Hematopoietic multipotent progenitor cell treated with erythropoietin and hydrocortisone succinate and interleukin-3 and kit ligand, for 6 days (in vitro differentiated cells): ENCODE data around the gene PDGFB.

Source experiments
- DNase-seq: peaks from one replicate; pipeline ENCODE4 v3.0.0-alpha.2; 2015

Gene PDGFB

DNA sequence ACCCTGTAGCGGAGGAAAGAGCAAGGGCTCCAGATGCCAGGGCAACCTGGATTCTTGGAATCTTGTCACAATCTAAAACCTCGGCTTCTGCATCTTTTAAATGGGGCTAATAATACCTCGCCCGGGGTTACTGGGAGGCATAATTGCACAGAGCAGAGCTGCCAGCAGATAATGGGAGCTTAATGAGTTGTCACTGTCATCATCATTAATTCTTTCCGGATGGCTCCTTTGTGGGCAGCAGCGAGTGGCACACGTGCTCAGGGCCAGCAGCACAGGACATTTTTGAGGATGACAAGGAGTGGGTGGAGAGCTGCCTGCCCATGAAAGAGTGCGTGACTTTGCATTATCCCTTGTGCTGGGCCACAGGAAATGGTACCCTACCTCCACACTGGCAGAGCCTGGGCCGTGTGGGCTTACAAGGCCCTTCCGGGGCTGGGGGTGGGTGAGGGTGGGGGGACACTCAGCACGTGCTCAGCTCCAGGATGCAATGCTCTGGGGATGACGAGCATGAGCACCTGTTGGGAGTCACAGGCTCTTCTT is 5.7 kb downstream of the PDGFB start:
- no peak for DNase-seq

DNA sequence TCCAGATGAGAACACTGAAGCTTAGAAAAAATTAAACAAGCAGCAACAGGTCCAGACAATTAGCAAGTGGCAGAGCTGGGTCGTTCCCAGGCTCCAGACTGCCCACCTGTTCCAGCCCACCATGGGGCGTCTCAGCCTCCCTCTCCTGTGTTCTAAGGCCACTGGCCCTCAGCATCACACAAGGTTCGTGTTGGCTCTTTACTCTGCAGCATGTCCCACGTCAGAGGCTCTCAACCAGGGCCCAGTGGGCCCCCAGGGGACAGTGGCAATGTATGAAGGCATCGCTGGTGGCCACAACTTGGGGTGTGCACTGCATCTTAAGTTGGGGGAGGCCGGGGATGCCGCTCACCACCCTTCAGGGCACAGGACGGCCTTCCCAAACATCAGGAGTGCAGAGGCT is 6.2 kb downstream of the PDGFB start:
- no peak for DNase-seq

DNA sequence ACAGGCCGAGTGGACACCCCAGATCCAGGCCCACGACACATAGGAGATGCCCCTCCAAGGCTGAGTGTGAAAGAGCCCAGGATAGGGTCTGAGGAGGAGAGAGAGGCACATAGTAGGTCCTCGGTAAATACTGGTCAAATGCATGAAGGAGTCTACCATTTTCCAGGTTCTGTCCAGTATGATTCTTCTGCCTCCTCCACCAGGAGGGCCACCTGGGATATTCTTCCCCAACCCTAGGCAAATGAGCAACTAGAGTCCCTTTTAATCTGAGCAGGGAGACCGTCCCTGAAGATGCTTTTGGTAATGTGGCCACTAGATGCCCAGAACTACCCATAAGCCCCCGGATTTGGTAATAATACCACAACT is 6.7 kb downstream of the PDGFB start:
- no peak for DNase-seq

DNA sequence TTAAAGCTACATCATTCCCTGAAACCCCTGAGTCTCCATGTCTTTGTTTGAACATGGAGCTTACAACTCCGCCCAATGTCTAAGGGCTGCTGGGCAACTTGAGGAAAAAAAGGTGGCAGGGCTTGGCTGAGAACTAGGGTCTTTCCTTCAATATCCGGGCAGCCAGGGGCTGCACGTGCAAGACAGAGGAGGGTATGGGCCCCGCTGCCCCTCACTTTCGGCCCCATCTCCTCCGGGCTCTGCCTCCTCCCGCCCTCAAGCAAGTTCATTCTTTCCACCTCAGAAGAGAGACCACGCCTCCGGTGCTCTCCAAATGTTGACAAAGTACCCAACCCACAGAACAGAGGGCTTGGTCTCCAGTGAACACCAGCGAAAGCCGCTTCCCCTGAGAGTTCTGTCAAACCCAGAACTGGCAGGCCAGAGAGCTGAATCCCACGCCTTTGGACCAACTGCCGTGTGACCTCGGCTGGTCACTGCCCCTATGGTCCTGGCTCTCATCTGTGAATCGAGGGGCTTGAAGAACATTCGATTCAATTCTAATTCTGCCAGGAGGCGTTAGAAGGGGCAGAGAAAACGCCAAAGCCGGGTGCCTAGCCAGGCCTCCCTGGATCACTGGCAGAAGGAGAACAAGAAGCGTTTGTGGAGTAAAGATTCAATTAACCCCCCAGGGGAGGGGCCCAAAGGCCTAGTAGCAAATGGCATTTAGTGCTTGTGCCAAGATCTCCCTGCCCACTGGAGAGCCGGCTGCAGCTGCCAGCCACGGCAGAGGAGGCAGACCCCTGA is 7.3 kb downstream of the PDGFB start:
- no peak for DNase-seq

DNA sequence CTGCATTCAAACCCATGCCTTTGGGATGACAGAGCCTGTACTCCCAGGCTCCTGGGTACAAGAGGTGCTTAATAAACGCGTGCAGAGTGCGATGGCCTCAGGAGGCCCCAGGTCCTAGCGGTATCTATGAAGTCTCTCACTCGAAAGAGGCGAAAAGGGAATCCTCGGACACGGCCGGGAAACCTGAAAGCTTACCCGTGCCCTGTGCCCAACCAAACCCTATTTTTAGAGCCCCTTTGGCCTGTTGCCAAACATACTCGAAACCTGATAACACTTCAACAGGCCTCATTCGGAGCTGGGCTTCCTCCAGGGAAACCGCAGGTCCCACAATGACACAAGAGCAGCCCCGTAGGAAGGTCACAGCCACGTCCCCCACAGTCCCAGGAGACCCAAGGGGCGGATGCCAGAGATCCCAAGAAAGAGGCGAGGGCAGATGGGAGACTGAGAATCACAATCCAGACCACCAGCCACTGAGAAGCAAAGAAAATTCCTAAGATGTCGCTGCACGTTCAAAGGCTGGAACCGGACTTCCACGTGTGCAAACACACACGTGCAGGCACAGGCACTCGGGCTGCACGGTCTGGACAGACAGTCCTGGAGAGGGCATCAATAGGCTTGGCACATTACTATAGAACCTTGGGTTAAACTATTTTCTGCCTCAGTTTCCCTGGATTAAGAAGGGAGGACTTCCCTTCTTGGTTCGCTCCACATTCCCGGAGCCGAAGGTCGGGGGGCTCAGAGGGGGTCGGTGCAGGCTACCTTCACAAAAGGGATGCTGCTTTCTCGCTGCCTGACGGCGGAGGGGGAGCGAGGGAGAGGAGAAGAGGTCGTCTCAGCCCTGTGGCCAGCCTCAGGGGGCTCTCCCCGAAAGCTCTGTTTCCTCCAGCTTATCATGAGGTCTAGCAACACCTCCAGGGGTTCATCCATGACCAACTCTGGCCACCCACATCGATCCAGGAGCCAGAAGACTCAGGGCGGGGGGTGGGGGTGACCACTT is 8.2 kb downstream of the PDGFB start:
- DNase-seq: peak; percentile 95

DNA sequence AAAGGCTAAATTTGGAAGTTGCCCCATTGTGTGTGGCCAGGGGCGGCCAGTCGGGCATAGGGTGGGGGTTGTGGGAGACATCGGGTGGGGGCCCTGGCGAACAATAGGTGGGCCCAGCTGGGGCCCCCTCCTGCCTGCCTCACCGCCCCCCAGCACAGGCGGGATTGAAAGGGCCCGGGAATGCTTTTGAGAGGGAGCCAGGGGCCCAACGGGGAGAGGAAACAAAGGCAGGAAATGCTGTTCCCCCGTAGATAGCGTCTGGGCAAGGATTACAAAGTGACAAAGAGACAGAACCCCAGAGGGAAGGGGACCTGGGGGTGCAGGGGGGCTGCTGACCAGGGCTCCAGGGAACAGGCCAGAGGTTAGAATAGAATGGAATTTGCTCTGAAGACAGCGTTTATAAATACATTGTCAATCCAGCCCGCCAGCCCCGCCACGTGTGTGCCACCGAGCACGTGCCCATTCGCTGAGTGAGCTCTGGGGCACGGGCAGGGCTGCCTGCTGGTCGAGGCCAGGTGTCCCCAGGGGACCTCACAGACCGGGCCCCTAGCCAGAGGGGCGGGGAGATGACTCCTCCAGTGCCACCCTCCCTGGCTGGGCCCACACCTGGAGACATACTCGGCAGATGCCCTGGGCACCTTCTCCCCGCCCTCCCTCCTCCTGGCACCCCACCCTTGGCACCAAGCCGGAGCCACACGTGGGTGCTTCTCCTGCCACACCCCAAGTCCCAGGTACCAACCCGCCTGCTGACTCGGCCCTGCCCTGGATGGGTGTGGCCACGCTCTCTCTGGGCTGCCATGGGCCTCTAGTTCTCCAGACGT is 9.7 kb downstream of the PDGFB start:
- DNase-seq: no peak

DNA sequence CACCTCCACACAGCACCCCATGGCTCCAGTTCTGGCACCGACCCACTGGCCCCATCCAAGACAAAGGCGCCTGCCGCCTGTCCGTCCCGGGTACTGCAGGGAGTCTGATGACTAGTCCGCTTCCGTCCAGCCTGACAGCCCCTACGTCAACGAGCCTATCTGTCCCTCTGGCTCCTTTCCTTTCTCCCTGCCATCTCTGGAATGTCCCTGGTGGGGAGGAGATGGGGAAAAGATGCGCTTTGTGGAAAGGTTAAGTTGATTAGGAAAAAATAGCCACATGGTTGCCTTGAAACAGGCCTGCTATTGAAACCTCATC is 10.4 kb downstream of the PDGFB start:
- DNase-seq: peak; percentile 42

DNA sequence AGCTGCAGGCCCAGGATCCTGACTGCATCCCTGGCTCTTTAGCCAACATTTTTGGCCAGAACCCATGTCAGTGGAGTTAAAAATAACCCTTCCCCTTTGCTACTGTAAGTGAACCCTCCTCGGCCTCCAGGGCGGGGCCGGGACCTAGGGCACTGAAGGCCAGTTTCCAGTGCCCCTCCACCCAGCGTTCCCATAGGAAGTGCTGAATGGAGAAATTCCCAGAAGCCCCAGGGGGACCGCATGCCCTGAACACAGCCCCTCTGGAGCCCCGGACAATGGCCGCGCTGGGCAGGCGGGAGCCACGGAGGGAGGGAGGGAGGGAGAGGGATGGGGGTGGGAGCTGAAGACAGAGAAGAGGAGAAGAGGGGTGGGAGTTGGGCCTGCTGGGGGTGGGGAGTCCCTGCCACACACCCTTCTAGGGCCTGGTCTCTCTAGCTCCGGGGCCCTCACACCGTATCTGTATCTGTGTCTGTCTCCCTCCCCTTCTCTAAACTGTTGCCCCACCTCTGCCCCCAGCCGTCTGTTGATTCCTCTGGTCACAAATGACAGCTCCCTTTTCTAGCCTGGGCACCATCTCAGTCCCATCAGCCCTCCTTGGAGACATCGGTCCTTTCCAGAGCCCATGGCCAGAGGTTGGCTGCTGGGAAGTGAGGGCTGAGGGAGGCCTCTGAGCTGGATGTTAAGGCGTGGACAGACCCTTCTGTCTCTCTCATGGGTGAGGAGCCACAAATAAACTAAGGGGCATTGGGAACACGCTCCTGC is 10.9 kb downstream of the PDGFB start:
- DNase-seq: no peak

DNA sequence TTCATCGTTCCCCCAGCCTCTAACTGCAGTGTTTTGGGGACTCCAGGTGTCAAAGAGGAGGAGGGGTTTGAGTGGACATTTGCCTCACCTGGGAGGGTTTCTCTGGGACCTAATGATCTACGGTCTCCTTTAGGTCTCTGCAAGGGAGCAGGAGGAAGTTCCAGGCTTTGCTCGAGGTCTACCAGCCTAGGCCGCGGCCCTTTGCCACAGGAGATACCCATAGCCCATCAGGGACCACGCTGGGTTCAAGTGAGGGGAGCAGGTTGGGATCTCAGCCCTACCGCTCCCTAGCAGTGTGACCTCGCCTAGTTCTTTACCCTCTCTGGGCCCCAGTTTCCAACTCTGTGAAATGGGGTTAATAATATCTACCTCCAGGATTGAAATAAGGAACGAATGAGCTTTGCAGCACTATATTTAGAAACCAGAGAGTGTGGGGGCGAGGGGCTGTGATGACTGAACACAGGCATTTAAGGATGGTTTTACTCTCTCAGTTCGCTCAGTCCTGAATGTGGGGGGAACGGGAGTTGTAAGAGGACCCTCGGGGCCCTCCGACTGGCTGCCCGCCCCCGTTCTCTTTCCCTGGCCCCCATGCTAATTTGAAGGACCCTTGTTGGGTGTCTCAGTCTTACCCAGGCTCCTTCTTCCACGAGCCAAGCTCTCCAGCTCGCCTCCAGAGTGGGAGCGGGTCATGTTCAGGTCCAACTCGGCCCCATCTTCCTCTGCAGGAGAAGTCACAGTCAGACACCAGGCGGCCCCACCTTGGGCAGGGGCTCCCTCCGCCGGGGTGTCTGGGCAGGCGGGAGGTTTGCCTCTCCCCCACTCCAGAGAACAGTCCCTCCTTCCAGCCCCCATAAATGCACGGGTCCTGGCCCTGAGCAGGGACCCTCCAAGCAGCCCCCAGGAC is 11.7 kb downstream of the PDGFB start:
- DNase-seq: no peak

DNA sequence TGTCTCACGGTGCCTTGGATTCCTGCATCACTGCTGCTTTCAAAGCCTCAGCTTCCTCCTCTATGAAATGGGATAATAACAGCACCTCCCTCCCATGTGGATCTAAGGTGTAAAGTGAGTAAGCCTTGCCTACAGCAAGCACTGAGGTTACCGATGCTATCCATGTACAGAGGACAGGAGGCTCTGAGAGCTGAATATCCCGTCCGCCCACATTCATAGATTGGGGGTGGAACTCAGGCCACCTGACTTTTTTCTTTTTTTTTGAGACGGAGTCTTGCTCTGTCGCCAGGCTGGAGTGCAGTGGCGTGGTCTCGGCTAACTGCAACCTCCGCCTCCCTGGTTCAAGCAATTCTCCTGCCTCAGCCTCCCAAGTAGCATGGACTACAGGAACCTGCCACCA is 12.5 kb downstream of the PDGFB start:
- DNase-seq: no peak

DNA sequence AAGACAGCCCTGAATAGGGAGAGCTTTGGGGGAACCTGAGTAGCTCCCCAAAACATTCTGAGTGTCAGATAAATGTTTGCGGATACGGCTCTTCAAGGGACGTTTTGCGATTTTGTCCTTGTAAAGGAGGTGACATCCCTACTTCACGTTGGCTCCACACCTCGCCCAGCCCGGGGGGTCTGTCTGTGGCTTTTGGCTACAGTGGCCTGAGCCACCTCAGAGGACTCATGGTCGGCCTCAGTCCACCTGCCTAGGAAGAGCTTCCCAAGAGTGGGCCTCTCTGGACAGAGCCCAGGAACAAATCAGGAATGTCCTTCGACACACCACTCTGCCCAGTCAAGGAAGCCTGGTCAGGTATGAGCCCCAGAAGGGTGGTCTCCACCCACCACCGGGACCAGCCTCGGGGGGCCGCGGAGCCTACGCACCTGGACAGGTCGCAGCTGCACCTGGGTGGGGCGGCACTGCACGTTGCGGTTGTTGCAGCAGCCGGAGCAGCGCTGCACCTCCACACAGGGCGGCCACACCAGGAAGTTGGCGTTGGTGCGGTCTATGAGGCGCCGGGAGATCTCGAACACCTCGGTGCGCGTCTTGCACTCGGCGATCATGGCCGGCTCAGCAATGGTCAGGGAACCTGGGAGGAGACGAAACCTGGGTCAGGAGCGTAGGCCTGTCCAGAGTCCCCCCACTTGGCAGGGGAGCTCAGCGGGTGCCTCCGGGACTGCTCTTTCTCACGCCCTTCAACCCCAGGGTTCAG is 13.4 kb downstream of the PDGFB start:
- no peak for DNase-seq

DNA sequence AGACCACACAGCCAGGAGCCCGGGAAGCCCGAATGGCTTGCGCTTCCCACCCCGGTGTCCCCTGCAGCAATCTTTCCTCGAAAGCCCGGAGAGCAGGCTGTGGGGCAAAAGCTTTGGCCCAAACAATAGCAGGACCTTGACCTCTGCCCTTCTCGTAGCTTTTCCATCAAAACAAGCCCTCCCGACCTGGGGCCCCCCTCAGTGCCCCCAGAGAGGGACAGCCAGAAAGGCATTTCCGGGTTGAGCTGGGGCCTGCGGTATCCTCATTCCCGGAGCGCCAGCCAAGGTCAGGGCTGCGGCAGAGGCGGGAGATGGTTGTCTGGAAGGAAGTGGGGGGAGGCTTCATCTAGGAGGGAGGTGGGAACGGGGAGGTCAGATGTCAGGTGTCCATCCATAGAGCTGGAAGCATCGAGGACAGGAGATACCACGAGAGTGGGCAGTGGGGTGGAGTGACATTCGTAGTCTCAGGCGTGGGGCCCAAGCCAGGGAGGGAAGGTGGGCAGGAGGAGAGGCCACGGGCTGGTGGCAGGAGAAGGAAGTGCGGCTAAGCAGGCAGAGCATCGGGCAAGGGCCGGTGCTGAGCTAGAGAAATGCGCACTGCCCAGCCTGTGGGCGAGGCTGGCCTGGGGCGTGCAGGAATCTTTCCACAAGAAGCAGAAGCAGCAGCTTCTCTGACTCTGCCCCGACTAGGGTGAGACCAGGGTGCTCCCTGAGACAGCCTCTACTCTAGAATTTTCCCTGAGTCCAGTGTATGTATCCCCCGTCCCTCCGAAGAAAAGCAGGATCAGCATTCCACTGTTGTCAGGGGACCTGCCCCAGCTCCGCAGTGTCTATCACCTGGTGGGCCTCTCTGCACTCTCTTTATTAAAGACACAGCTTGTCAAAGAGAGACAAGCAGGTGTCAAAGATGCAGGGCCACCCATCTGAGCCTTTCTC is 14.3 kb downstream of the PDGFB start:
- no peak for DNase-seq

DNA sequence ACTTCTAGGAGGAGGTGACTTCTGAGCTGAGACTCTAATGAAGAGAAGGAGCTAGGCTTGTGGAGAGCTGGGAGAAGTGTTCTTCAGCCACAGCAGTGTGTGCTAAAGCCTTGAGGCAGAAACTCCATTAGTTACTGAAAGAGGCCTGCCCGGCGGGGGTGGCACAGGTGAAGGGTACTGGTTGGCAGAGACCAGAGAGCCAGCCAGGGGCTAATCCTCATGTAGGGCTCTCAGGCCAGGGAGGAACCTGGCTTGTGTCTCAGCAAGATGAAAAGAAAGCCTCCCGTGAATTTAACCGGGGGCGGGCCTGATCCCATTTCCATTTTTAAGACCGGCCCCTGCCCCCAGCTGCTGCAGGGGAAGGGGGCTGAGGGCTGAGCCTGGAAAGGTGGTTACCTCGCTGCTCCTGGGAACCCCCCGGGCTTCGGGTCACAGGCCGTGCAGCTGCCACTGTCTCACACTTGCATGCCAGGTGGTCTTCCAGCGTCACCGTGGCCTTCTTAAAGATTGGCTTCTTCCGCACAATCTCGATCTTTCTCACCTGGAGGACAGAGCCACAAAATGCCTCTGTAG is 15.0 kb downstream of the PDGFB start:
- DNase-seq: no peak

DNA sequence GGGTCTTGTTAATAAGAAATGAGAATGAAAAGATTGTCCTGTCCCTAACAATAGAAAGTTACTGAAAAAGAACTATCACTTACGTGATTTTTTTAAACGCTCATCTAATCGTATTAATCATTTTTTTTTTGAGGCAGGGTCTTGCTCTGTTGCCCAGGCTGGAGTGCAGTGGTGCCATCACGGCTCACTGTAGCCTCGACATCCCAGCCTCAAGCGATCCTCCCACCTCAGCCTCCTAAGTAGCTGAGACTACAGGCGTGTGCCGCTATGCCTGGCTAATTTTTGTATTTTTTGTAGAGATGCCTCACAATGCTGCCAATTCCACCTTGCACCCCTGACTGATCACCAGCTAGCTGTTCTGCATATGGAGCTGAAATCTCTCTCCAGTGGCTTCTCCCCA is 15.7 kb downstream of the PDGFB start:
- no peak for DNase-seq

DNA sequence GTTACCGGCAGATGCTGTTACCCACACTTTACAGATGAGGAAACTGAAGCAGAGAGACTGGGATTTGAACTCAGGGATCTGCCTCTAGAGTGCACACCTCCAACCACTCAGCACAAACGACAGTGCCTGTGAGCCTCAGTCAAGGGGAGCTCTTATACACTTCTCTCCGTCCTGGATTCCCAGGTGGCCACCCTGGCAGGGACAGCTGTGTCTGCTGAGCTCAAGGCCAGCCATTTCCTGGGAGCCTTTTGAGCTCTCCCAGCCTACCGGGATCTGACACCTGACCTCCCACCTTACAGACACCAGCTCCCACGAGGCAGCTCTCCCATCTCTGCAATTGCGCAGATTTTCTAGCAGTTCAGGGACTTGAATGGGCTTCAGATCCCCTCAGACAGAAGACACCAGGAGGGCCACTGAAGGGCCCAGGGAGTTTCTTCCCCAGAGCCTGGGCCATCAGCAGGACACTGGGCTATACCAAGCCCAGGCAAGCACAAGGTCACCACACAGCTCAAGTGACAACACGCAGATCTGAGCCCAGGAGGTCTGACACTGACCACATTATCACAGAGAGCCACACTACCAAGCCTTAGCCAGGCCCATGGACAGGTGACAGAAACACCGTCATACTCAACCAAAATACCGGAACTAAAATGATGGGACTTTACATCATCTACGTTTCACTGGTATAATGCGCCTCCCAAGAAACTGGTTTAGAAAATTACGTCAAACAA is 17.1 kb downstream of the PDGFB start:
- no peak for DNase-seq

DNA sequence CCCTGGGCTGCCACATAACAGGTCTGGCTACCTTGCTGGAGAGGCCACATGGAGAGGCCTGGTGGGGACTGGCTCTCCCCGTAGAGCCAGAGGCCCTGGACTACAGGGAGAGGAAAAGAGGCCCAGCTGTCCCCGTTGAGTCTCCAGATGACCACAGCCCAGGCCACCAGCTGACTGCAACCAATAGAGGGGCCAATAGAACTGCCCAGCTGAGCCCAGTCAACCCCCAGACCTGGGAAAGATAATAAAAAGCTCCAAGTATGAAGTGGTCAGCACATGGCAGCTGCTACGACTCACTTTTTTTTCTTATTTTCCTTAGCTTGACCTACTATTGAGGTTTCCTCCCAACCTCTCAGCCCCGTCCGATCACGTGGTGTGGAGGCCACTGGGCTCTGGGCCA is 18.4 kb downstream of the PDGFB start:
- no peak for DNase-seq

DNA sequence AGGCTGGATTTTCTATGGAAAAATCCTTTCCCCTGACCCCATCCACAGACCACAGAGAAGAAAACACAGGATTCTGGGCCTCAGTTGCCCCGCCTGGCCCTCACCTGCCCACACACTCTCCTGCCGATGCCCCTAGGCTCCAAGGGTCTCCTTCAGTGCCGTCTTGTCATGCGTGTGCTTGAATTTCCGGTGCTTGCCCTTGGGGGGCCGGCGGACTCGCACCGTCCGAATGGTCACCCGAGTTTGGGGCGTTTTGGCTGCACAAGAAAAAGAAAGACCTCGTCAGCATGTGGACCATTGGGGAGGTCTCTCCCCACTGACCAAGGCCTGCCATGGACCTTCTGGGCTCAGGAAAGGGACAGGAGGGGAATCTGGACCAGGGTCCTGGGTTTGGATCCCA is 19.2 kb downstream of the PDGFB start:
- DNase-seq: no peak

DNA sequence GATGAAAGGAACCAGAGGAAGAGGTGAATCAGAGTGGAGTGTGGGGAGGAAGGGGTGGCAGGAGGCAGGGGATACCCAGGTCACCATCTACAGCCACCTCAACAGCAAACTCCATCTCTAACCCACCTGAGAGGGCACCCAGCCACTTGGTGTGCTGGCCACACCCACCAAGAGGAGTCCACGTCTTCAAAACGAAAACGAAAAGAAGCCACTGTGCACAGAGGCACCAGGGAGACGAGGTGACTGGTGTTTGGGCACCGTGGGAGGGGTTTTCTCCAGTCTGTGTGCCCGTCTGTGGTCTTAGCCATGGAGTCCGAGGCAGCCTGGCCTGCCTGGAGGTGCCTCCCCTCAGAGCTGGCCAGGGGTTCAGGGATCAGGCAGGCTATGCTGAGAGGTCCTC is 20.2 kb downstream of the PDGFB start:
- no peak for DNase-seq
